H1 (cell line): ENCODE measurements around the gene TAF1B. TPM values are rescaled to one million over a fixed set of nuclear protein-coding genes. Genes with fewer than 3 reads are reported as not detected.

ENCODE experiments used
- CTCF ChIA-PET: fragments of 300-600 bp; sonication (Branson Sonifier 250); formaldehyde crosslinking; loops from one replicate; lab custom pipeline; 2021; ENCODE audit not compliant: partially characterized antibody; lab: Charles Lee
- POLR2A ChIA-PET: fragments of 300-600 bp; sonication (Branson Sonifier 250); formaldehyde crosslinking; loops from one replicate; lab custom pipeline; 2021; ENCODE audit warnings: inconsistent platforms; ENCODE audit not compliant: partially characterized antibody; lab: Charles Lee
- DNase-seq, 2 experiments: peaks; one replicate each; pipeline versions ENCODE4 v3.0.0 to v3.0.0-alpha.2; 2010 to 2022; ENCODE audit warnings: low spot score in 2 of 2, low read depth in 1 of 2, mixed read lengths in 1 of 2
- FAIRE-seq: peaks from 2 replicates; lab custom pipeline; 2011; peaks lifted over from hg19 to GRCh38; lab: Jason Lieb, UNC
- H2AFZ ChIP-seq: 2 replicates; pipeline ENCODE4 v1.8.1; 2012; ENCODE audit warnings: low read length, inconsistent platforms
- H2AK5ac ChIP-seq: 2 replicates; pipeline ENCODE4 v1.6.1; 2013; ENCODE audit warnings: low read depth, low read length
- H2BK120ac ChIP-seq: replicated peaks from 2 replicates; pipeline ENCODE3; 2013; ENCODE audit warnings: low read depth, low read length, inconsistent platforms
- H2BK12ac ChIP-seq: 2 replicates; pipeline ENCODE4 v1.6.1; 2013; ENCODE audit warnings: low read depth, low read length
- H2BK15ac ChIP-seq: 2 replicates; pipeline ENCODE4 v1.6.1; 2013; ENCODE audit warnings: low read length
- H2BK20ac ChIP-seq: 2 replicates; pipeline ENCODE4 v1.6.1; 2013; ENCODE audit warnings: low read length
- H2BK5ac ChIP-seq: 2 replicates; pipeline ENCODE4 v1.6.1; 2013; ENCODE audit warnings: low read depth, low read length
- H3K14ac ChIP-seq: 2 replicates; pipeline ENCODE4 v1.6.1; 2013; ENCODE audit warnings: inconsistent platforms; ENCODE audit not compliant: insufficient read length
- H3K18ac ChIP-seq: 2 replicates; pipeline ENCODE4 v1.6.1; 2013; ENCODE audit warnings: low read length; ENCODE audit errors: extremely low read depth
- H3K23ac ChIP-seq: 2 replicates; pipeline ENCODE4 v1.6.1; 2013; ENCODE audit warnings: inconsistent platforms; ENCODE audit not compliant: insufficient read length
- H3K23me2 ChIP-seq: 2 replicates; pipeline ENCODE4 v1.6.1; 2013; ENCODE audit warnings: low read depth, low read length
- H3K27ac ChIP-seq: 2 replicates; pipeline ENCODE4 v1.6.1; 2011; ENCODE audit warnings: low read depth, low read length, inconsistent platforms
- H3K27me3 ChIP-seq, 4 experiments: replicated peaks in 1 of 4; 1 replicate in 1 of 4; 2 replicates in 3 of 4; pipeline versions ENCODE4 v1.6.1 to v1.8.1; 2011 to 2013; ENCODE audit warnings: low read length in 3 of 4, mild to moderate bottlenecking in 3 of 4, inconsistent platforms in 2 of 4, mixed read lengths in 2 of 4, moderate library complexity in 1 of 4; ENCODE audit not compliant: control insufficient read depth in 3 of 4, insufficient read depth in 3 of 4; ENCODE audit errors: extremely low read depth in 1 of 4
- H3K36me3 ChIP-seq, 4 experiments: 2 replicates each; pipeline versions ENCODE4 v1.6.1 to v1.8.1; 2011 to 2013; ENCODE audit warnings: mild to moderate bottlenecking in 4 of 4, low read length in 3 of 4, moderate library complexity in 2 of 4, control low read depth in 1 of 4, inconsistent platforms in 1 of 4; ENCODE audit not compliant: insufficient read depth in 4 of 4, control insufficient read depth in 2 of 4
- H3K4ac ChIP-seq: replicated peaks from 2 replicates; pipeline ENCODE3; 2013; ENCODE audit warnings: low read length, low read depth, mixed read lengths, inconsistent platforms; ENCODE audit not compliant: insufficient read length
- H3K4me1 ChIP-seq, 4 experiments: replicated peaks in 1 of 4; 1 replicate in 1 of 4; 2 replicates in 3 of 4; pipeline versions ENCODE4 v1.6.1 to v1.8.1; 2011 to 2013; ENCODE audit warnings: low read length in 3 of 4, inconsistent platforms in 2 of 4, mixed read lengths in 1 of 4; ENCODE audit not compliant: insufficient read depth in 4 of 4, control insufficient read depth in 3 of 4
- H3K4me2 ChIP-seq, 2 experiments: 2 replicates each; pipeline versions ENCODE4 v1.6.1 to v1.8.1; 2011 to 2013; ENCODE audit warnings: low read depth in 2 of 2, low read length in 2 of 2, control low read depth in 1 of 2, inconsistent platforms in 1 of 2, mild to moderate bottlenecking in 1 of 2; ENCODE audit not compliant: insufficient read depth in 1 of 2
- H3K4me3 ChIP-seq, 4 experiments: fragments of 200-600, 300-600 bp in 1 of 4; sonication (generic), shearing (Covaris generic), sonication (Bioruptor Twin) in 1 of 4; 2 replicates each; pipeline versions ENCODE4 v1.5.1 to v1.8.1; 2011 to 2016; ENCODE audit warnings: low read length in 4 of 4, low read depth in 3 of 4, control low read depth in 2 of 4, inconsistent platforms in 2 of 4, mild to moderate bottlenecking in 2 of 4, mixed read lengths in 1 of 4, moderate library complexity in 1 of 4; ENCODE audit not compliant: insufficient read depth in 2 of 4; ENCODE audit errors: extremely low read depth in 1 of 4
- H3K56ac ChIP-seq: replicated peaks from 2 replicates; pipeline ENCODE3; 2013; ENCODE audit warnings: low read depth, mild to moderate bottlenecking, mixed read lengths, low read length, inconsistent platforms; ENCODE audit not compliant: insufficient read length
- H3K79me1 ChIP-seq: 2 replicates; pipeline ENCODE4 v1.6.1; 2013; ENCODE audit warnings: low read depth, low read length, control low read depth
- H3K79me2 ChIP-seq, 2 experiments: 2 replicates each; pipeline versions ENCODE4 v1.6.1 to v1.8.1; 2012 to 2013; ENCODE audit warnings: low read length in 2 of 2, mild to moderate bottlenecking in 2 of 2, inconsistent platforms in 1 of 2; ENCODE audit not compliant: insufficient read depth in 2 of 2, control insufficient read depth in 1 of 2
- H3K9ac ChIP-seq, 4 experiments: replicated peaks in 1 of 4; 1 replicate in 1 of 4; 2 replicates in 3 of 4; pipeline versions ENCODE4 v1.6.1 to v1.8.1; 2011 to 2013; ENCODE audit warnings: low read depth in 3 of 4, low read length in 3 of 4, control low read depth in 2 of 4, mild to moderate bottlenecking in 2 of 4, moderate library complexity in 2 of 4, inconsistent platforms in 1 of 4; ENCODE audit errors: extremely low read depth in 1 of 4
- H3K9me3 ChIP-seq, 2 experiments: 2 replicates each; pipeline versions ENCODE4 v1.6.1 to v1.8.1; 2012 to 2013; ENCODE audit warnings: mild to moderate bottlenecking in 2 of 2, moderate library complexity in 2 of 2, control low read depth in 1 of 2, inconsistent platforms in 1 of 2, low read depth in 1 of 2, low read length in 1 of 2, mixed read lengths in 1 of 2; ENCODE audit not compliant: insufficient read depth in 2 of 2
- H4K20me1 ChIP-seq, 2 experiments: replicated peaks in 1 of 2; 2 replicates each; pipeline versions ENCODE3 to v1.8.1; 2011 to 2013; ENCODE audit warnings: inconsistent platforms in 2 of 2, low read length in 2 of 2, mild to moderate bottlenecking in 1 of 2; ENCODE audit not compliant: insufficient read depth in 2 of 2, control insufficient read depth in 1 of 2
- H4K5ac ChIP-seq: 2 replicates; pipeline ENCODE4 v1.6.1; 2013; ENCODE audit warnings: low read length, low read depth, mixed read lengths, inconsistent platforms; ENCODE audit not compliant: insufficient read length
- H4K8ac ChIP-seq: 2 replicates; pipeline ENCODE4 v1.8.0; 2013; ENCODE audit warnings: mild to moderate bottlenecking, moderate library complexity, low read length, inconsistent platforms; ENCODE audit not compliant: insufficient read depth; ENCODE audit errors: extremely low read depth
- H4K91ac ChIP-seq: replicated peaks from 2 replicates; pipeline ENCODE3; 2013; ENCODE audit warnings: low read length, mixed read lengths, inconsistent platforms; ENCODE audit not compliant: insufficient read length
- CTBP2 ChIP-seq: IDR thresholded peaks from 2 replicates; pipeline ENCODE4 v1.7.0; 2011; ENCODE audit warnings: borderline replicate concordance, mild to moderate bottlenecking, moderate library complexity, mixed read lengths, low read length; ENCODE audit not compliant: insufficient read depth, insufficient read length
- FOSL1 ChIP-seq: IDR thresholded peaks from 2 replicates; pipeline ENCODE4 v1.6.1; 2011; ENCODE audit warnings: mild to moderate bottlenecking, low read depth, low read length, moderate library complexity; ENCODE audit not compliant: insufficient read depth
- KDM5A ChIP-seq: fragments of 200-600 bp; IDR thresholded peaks from 2 replicates; pipeline ENCODE4 v1.7.1; 2012; ENCODE audit warnings: mild to moderate bottlenecking, low read length, inconsistent platforms, mixed read lengths
- NRF1 ChIP-seq: IDR thresholded peaks from 2 replicates; pipeline ENCODE4 v1.6.1; 2011; ENCODE audit warnings: mild to moderate bottlenecking, low read depth, low read length, improper control_type of control experiment
- RBBP5 ChIP-seq: IDR thresholded peaks from 2 replicates; pipeline ENCODE4 v1.7.1; 2012; ENCODE audit warnings: low read depth, mild to moderate bottlenecking, inconsistent platforms, low read length, moderate library complexity, borderline replicate concordance
- SUZ12 ChIP-seq: fragments of 200-600 bp; sonication (generic); IDR thresholded peaks from 2 replicates; pipeline ENCODE4 v1.6.1; 2012; ENCODE audit warnings: mild to moderate bottlenecking, inconsistent platforms, low read length, moderate library complexity, mixed read lengths
- WGBS, 2 experiments: shearing (Covaris generic) in 1 of 2; methylation state at CpG; one replicate each; pipeline versions ENCODE4 v1.1.6 to v1.1.7; 2013 to 2015; ENCODE audit warnings: low lambda C conversion rate in 2 of 2, mixed read lengths in 2 of 2, inconsistent platforms in 1 of 2, low coverage in 1 of 2, missing lambda C conversion rate in 1 of 2; ENCODE audit not compliant: insufficient replicate concordance in 2 of 2, insufficient coverage in 1 of 2, insufficient read length in 1 of 2; ENCODE audit errors: extremely low coverage in 1 of 2, missing lambda C conversion rate in 1 of 2; 5-methylcytosine and 5-hydroxymethylcytosine counted together
- polyA plus RNA-seq, 7 experiments: library from polyadenylated mRNA; depleted of rRNA in 3 of 7; stranded (reverse) in 5 of 7; unstranded in 2 of 7; fragments of >200 nt in 5 of 7; fragments of 200-250 nt in 2 of 7; gene quantifications; 1 replicate in 5 of 7; 2 replicates in 1 of 7; 4 replicates in 1 of 7; pipeline versions ENCODE4 v1.2.1 to v1.2.3, GENCODE V29; 2011 to 2013; ENCODE audit warnings: missing spikeins in 2 of 7, mixed read lengths in 2 of 7
- total RNA-seq: library from RNA; stranded (reverse); fragmentation: NEBNext Ultra II Directional; extraction: Animal tissue kit (Norgen Biotek cat#: 25700); gene quantifications from 2 replicates; pipeline ENCODE4 v1.2.1, GENCODE V29; 2021
- TF ChIP-seq, protein P1 (sequence below): IDR thresholded peaks from 2 replicates; pipeline ENCODE4 v1.6.1; 2011; ENCODE audit warnings: low read depth, mild to moderate bottlenecking, low read length; ENCODE audit not compliant: insufficient read depth

TAF1B gene
- total and polyA plus RNA-seq, 2 of the 8 experiments (the other 6 are each of a cell fraction or from before 2014, with no cell fraction given): 6.6 to 25.2 TPM

DNA sequence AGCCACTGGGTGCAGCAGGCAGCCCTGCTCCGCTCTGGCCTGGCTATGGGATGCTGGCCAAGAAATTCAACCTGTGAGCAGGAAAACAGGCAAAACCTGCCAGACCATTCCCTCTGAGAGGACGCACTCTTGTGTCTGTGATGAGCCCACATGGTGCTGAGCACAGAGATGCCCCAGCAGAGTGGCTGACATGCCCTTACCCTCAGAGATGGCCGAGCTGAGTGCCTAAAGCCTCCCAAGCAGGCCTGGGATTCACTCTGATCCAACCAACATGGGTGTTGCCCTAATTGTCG, 34.3 kb upstream of the TAF1B start:
- 80% methylated on average over 4 of the region's 4 CpGs; no CpG with 5 or more reads in 1 of the 2 experiments for WGBS, 2 experiments
- DNase-seq (no peak), FAIRE-seq (no peak)
- Histone ChIP-seq H2AFZ (no peak overlapping the region), H4K20me1 (no peaks in the 10 kb centered on the region), H3K27me3 (no peaks in the 10 kb centered on the region), H3K4me1 (no peaks in the 10 kb centered on the region; a peak in 1 of 7 replicates), H3K4ac (no peak overlapping the region), H3K18ac (no peak overlapping the region), H3K23ac (no peak overlapping the region), H2BK15ac (no peak overlapping the region), H3K4me3 (no peak overlapping the region), H2BK5ac (peak overlapping the region; percentile 13; the same call in 1 of the 2 replicates), H3K79me2 (no peaks in the 10 kb centered on the region), H3K79me1 (no peaks in the 10 kb centered on the region), H3K23me2 (peaks cover 3% of the 10 kb centered on the region; the same call in 1 of the 2 replicates), H4K8ac (no peak overlapping the region), H3K14ac (no peak overlapping the region), H3K9me3 (no peaks in the 10 kb centered on the region), H3K27ac (no peak overlapping the region), H3K36me3 (no peaks in the 10 kb centered on the region), H3K9ac (no peak overlapping the region), H4K91ac (no peak overlapping the region), H2BK12ac (no peak overlapping the region), H3K4me2 (no peak overlapping the region), H4K5ac (no peak overlapping the region), H2AK5ac (no peak overlapping the region), H2BK20ac (no peak overlapping the region), H3K56ac (no peak overlapping the region), H2BK120ac (no peak overlapping the region)
- TF ChIP-seq, protein P1, sequence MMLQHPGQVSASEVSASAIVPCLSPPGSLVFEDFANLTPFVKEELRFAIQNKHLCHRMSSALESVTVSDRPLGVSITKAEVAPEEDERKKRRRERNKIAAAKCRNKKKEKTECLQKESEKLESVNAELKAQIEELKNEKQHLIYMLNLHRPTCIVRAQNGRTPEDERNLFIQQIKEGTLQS: no peak
- TF ChIP-seq NRF1: no peak
- TF ChIP-seq KDM5A: no peak
- TF ChIP-seq CTBP2: no peak
- no peak for TF ChIP-seq RBBP5
- no peak for TF ChIP-seq SUZ12
- no peak for TF ChIP-seq FOSL1
- ChIA-PET CTCF (interaction anchor here (0.6 to 3.6 kb wide), 4 partner anchors 9 to 239 kb away, joined by 3 to 18 read pairs (median 4); no protein-coding TSS in a partner anchor), POLR2A (no interaction called here)
